GM12878 (cell line): ENCODE data around the gene RCN2. TPM values are rescaled to one million over a fixed set of nuclear protein-coding genes. Genes with fewer than 3 reads are reported as not detected.

ENCODE experiments used
- ATAC-seq: fragments of 200-7000 bp; cut with Tn5 transposase; 3 replicates; pipeline ENCODE4 v1.9.1; 2020; ENCODE audit warnings: mild to moderate bottlenecking, moderate library complexity
- BruUV-seq: library from RNA; stranded (reverse); fragments of 400-500 nt; replicated peaks from 2 replicates; lab custom pipeline; 2021; lab: Mats Ljungman, UMichigan
- CTCF ChIA-PET: fragments of 300-600 bp; sonication (Branson Sonifier 250); formaldehyde crosslinking; extraction: SDS; loops from one replicate; lab custom pipeline; 2021; ENCODE audit warnings: inconsistent platforms; lab: Yijun Ruan, JAX
- POLR2A ChIA-PET: fragments of 350-600 bp; formaldehyde crosslinking; extraction: SDS; loops from one replicate; lab custom pipeline; 2021; ENCODE audit warnings: inconsistent platforms; lab: Charles Lee
- RAD21 ChIA-PET: fragments of 300-600 bp; sonication (Branson Sonifier 250); formaldehyde crosslinking; loops from one replicate; lab custom pipeline; 2023; ENCODE audit warnings: antibody characterized with exemption; ENCODE audit not compliant: unreplicated experiment; lab: Charles Lee
- SMC1A ChIA-PET: fragments of 300-600 bp; sonication (Branson Sonifier 250); formaldehyde crosslinking; loops from one replicate; lab custom pipeline; 2023; ENCODE audit not compliant: unreplicated experiment, uncharacterized antibody; lab: Charles Lee
- DNase-seq: peaks from one replicate; pipeline ENCODE4 v3.0.0-alpha.2; 2011; ENCODE audit warnings: low read depth, low spot score
- FAIRE-seq: peaks from 3 replicates; lab custom pipeline; 2011; peaks lifted over from hg19 to GRCh38; lab: Jason Lieb, UNC
- H2AFZ ChIP-seq: 2 replicates; pipeline ENCODE4 v1.6.0; 2011; ENCODE audit warnings: low read depth, low read length, control low read depth; ENCODE audit not compliant: control insufficient read depth
- H3K27ac ChIP-seq: 2 replicates; pipeline ENCODE4 v1.5.1; 2011; ENCODE audit warnings: control low read depth; ENCODE audit not compliant: control insufficient read depth, insufficient read depth
- H3K27me3 ChIP-seq, 2 experiments: replicated peaks in 1 of 2; 2 replicates each; pipeline versions ENCODE4 v1.6.0 to v1.6.1; 2011; ENCODE audit warnings: low read length in 1 of 2; ENCODE audit not compliant: control insufficient read depth in 2 of 2, insufficient read depth in 2 of 2
- H3K36me3 ChIP-seq, 2 experiments: 2 replicates each; pipeline ENCODE4 v1.5.1; 2011; ENCODE audit warnings: low read length in 1 of 2; ENCODE audit not compliant: control insufficient read depth in 2 of 2, insufficient read depth in 2 of 2
- H3K4me1 ChIP-seq: 2 replicates; pipeline ENCODE4 v1.6.1; 2011; ENCODE audit warnings: mild to moderate bottlenecking, low read length, moderate library complexity, mixed read lengths; ENCODE audit not compliant: control insufficient read depth, insufficient read depth
- H3K4me2 ChIP-seq: 2 replicates; pipeline ENCODE4 v1.6.0; 2011; ENCODE audit warnings: control low read depth; ENCODE audit not compliant: control insufficient read depth, insufficient read depth
- H3K4me3 ChIP-seq: fragments of 200-600 bp; sonication (generic); 2 replicates; pipeline ENCODE4 v1.5.1; 2016
- H3K79me2 ChIP-seq: 2 replicates; pipeline ENCODE4 v1.6.0; 2011; ENCODE audit warnings: low read length; ENCODE audit not compliant: control insufficient read depth, insufficient read depth
- H3K9ac ChIP-seq: 2 replicates; pipeline ENCODE4 v1.8.0; 2011; ENCODE audit warnings: low read length, control low read depth, mixed read lengths; ENCODE audit not compliant: control insufficient read depth, insufficient read depth
- H3K9me3 ChIP-seq: replicated peaks from 3 replicates; pipeline ENCODE4 v1.5.1; 2011; ENCODE audit warnings: mild to moderate bottlenecking, low read length; ENCODE audit not compliant: control insufficient read depth, insufficient read depth
- H4K20me1 ChIP-seq: 2 replicates; pipeline ENCODE4 v1.6.0; 2011; ENCODE audit not compliant: control insufficient read depth, insufficient read depth
- CEBPZ ChIP-seq: fragments of 150-350 bp; IDR thresholded peaks from 2 replicates; pipeline ENCODE4 v1.6.1; 2016; ENCODE audit warnings: low read depth, low read length
- HSF1 ChIP-seq: fragments of 150-350 bp; IDR thresholded peaks from 2 replicates; pipeline ENCODE4 v1.6.1; 2014; ENCODE audit warnings: mild to moderate bottlenecking, low read depth, low read length
- IKZF1 ChIP-seq: fragments of 450-650 bp; conservative IDR thresholded peaks from 2 replicates; pipeline ENCODE4 v1.6.1; 2017; ENCODE audit warnings: antibody characterized with exemption, mild to moderate bottlenecking
- LARP7 ChIP-seq: fragments of 450-650 bp; IDR thresholded peaks from 2 replicates; pipeline ENCODE4 v1.6.1; 2017; ENCODE audit warnings: mild to moderate bottlenecking
- MLLT1 ChIP-seq: fragments of 450-650 bp; IDR thresholded peaks from 2 replicates; pipeline ENCODE4 v1.6.1; 2016; ENCODE audit warnings: mild to moderate bottlenecking
- POLR2A ChIP-seq: IDR thresholded peaks from 2 replicates; pipeline ENCODE4 v1.6.1; 2011; ENCODE audit warnings: low read depth, mild to moderate bottlenecking, low read length
- SIX5 ChIP-seq: IDR thresholded peaks from 2 replicates; pipeline ENCODE4 v1.6.1; 2011; ENCODE audit warnings: mild to moderate bottlenecking, low read depth, low read length, moderate library complexity; ENCODE audit not compliant: severe bottlenecking
- SPI1 ChIP-seq: IDR thresholded peaks from 2 replicates; pipeline ENCODE4 v1.6.1; 2011; ENCODE audit warnings: low read depth, mild to moderate bottlenecking, low read length, moderate library complexity, borderline replicate concordance; ENCODE audit not compliant: insufficient read depth
- ZBED1 ChIP-seq: IDR thresholded peaks from 2 replicates; pipeline ENCODE4 v1.6.1; 2016; ENCODE audit warnings: borderline replicate concordance
- ZNF592 ChIP-seq: fragments of 450-650 bp; IDR thresholded peaks from 2 replicates; pipeline ENCODE4 v1.6.1; 2017; ENCODE audit warnings: mild to moderate bottlenecking, moderate library complexity
- ZNF622 ChIP-seq: fragments of 450-650 bp; IDR thresholded peaks from 2 replicates; pipeline ENCODE4 v1.6.1; 2017; ENCODE audit warnings: mild to moderate bottlenecking, inconsistent platforms
- WGBS: methylation state at CpG from one replicate; pipeline ENCODE4 v1.1.6; 2016; ENCODE audit warnings: low lambda C conversion rate; ENCODE audit not compliant: insufficient replicate concordance, insufficient coverage; ENCODE audit errors: missing lambda C conversion rate; 5-methylcytosine and 5-hydroxymethylcytosine counted together
- in situ Hi-C: fragments of 300-500 bp; cut with MboI; formaldehyde crosslinking; loops from 9 replicates; pipeline ENCODE4 v1.14.3; 2018; ENCODE audit warnings: mixed read lengths
- intact Hi-C: fragments of 100-400 bp; cut with micrococcal nuclease; formaldehyde crosslinking; loops from one replicate; pipeline ENCODE4 v1.14.2; 2022; ENCODE audit not compliant: unreplicated experiment
- polyA plus RNA-seq, 11 experiments: library from polyadenylated mRNA; depleted of rRNA in 4 of 11; unstranded in 6 of 11; stranded (reverse) in 5 of 11; fragments of >200 nt; fragmentation: Nextera tagmentation in 4 of 11; fragmentation: Illumina TruSeq in 1 of 11; extraction: Ambion mirVana in 4 of 11; extraction: Trizol in 1 of 11; gene quantifications; 1 replicate in 1 of 11; 2 replicates in 10 of 11; pipeline versions ENCODE4 v1.2.1 to v1.2.3, GENCODE V29; 2011 to 2016; ENCODE audit warnings: inconsistent platforms in 2 of 11, missing spikeins in 2 of 11, low read depth in 1 of 11
- total RNA-seq, 4 experiments: library from RNA; depleted of rRNA in 3 of 4; stranded (reverse); fragments of >200 nt in 3 of 4; fragmentation: Illumina TruSeq in 1 of 4; extraction: Trizol in 1 of 4; gene quantifications; 2 replicates each; pipeline versions ENCODE4 v1.2.1 to v1.2.3, GENCODE V29; 2013 to 2021

RCN2 gene
- total and polyA plus RNA-seq, 10 of the 15 experiments (the other 5 are each of a cell fraction or from before 2014, with no cell fraction given): 4.9 to 41.0 (median 12.9) TPM

- no peaks in the 10 kb centered on the region for H3K9me3 ChIP-seq
- no peak for FAIRE-seq
- H3K27me3 ChIP-seq: no peaks in the 10 kb centered on the region
- peak; percentile 32 for ATAC-seq
- H3K4me2 ChIP-seq: peak overlapping the region; percentile 88
- H3K4me1 ChIP-seq: peaks cover 13% of the 10 kb centered on the region
- H4K20me1 ChIP-seq: no peaks in the 10 kb centered on the region
- 4% methylated on average over 29 of the region's 29 CpGs for WGBS
- H3K36me3 ChIP-seq: no peaks in the 10 kb centered on the region
- in situ Hi-C loops: no loop called here
- SMC1A ChIA-PET: interaction anchor here (0.8 to 2.0 kb wide), 6 partner anchors 30 to 281 kb away, joined by 3 to 8 read pairs (median 4); no protein-coding TSS in a partner anchor
- BruUV-seq: no TSS peak
- peak overlapping the region; percentile 41 for H3K27ac ChIP-seq
- CTCF ChIA-PET: interaction anchor here (0.7 to 2.9 kb wide), 10 partner anchors 9 to 639 kb away, joined by 3 to 17 read pairs (median 4); partner anchors contain the start of gene RCN2
- POLR2A ChIA-PET: interaction anchor here (0.9 kb wide), 1 partner anchor 1536 kb away, joined by 3 read pairs; the partner anchor contains the start of gene MAN2C1
- DNase-seq: no peak
- peak overlapping the region; percentile 78 for H3K4me3 ChIP-seq
- peak overlapping the region; percentile 93 for H2AFZ ChIP-seq
- RAD21 ChIA-PET: interaction anchor here (0.7 to 1.2 kb wide), 6 partner anchors 26 to 213 kb away, joined by 3 read pairs; no protein-coding TSS in a partner anchor
- H3K79me2 ChIP-seq: peaks cover 3% of the 10 kb centered on the region
- intact Hi-C loops: no loop called here
- peak overlapping the region; percentile 71 for H3K9ac ChIP-seq
- TF ChIP-seq IKZF1: peak; percentile 30; the same call in 1 of the 2 replicates
- TF ChIP-seq ZNF622: no peak
- TF ChIP-seq HSF1: no peak
- no peak for TF ChIP-seq CEBPZ
- TF ChIP-seq MLLT1: no peak
- no peak for TF ChIP-seq SPI1
- no peak for TF ChIP-seq POLR2A
- TF ChIP-seq ZNF592: no peak
- no peak for TF ChIP-seq LARP7
- no peak for TF ChIP-seq ZBED1
- no peak for TF ChIP-seq SIX5
Observed at GRCh38 chr15:76904461-76905012, 27.0 kb upstream of the RCN2 start.
